OCI-LY1 (cell line): Measurements from ENCODE around the gene PMAIP1.
A peak's percentile ranks its signal among the peaks of the same experiment; 100 is the strongest.

Experiments
- H2AFZ ChIP-seq: fragments of 200-600 bp; sonication (generic), shearing (Covaris generic); 2 replicates; pipeline ENCODE4 v1.6.0; 2014; ENCODE audit warnings: antibody characterized with exemption, mild to moderate bottlenecking, low read length
- H3F3A ChIP-seq: fragments of 200-600 bp; sonication (generic), shearing (Covaris generic); 2 replicates; pipeline ENCODE4 v1.6.0; 2014; ENCODE audit warnings: mild to moderate bottlenecking, antibody characterized with exemption, low read length, moderate library complexity; ENCODE audit not compliant: insufficient read depth
- H3K27ac ChIP-seq: fragments of 200-600 bp; sonication (generic); 2 replicates; pipeline ENCODE4 v1.5.1; 2014; ENCODE audit warnings: low read length, mixed run types, mild to moderate bottlenecking, low read depth; ENCODE audit not compliant: poor library complexity, severe bottlenecking
- H3K27me3 ChIP-seq: fragments of 200-600 bp; sonication (generic); 2 replicates; pipeline ENCODE4 v1.6.0; 2014; ENCODE audit warnings: antibody characterized with exemption, mild to moderate bottlenecking, low read length, moderate library complexity; ENCODE audit not compliant: insufficient read depth
- H3K36me3 ChIP-seq: fragments of 200-600 bp; sonication (generic); 2 replicates; pipeline ENCODE4 v1.6.1; 2014; ENCODE audit warnings: mild to moderate bottlenecking, antibody characterized with exemption, low read length, moderate library complexity, mixed read lengths; ENCODE audit not compliant: insufficient read depth
- H3K4me1 ChIP-seq: fragments of 200-600 bp; sonication (generic); 2 replicates; pipeline ENCODE4 v1.5.1; 2014; ENCODE audit warnings: mild to moderate bottlenecking, low read length, moderate library complexity; ENCODE audit not compliant: insufficient read depth, severe bottlenecking
- H3K4me2 ChIP-seq: fragments of 200-600 bp; sonication (generic), shearing (Covaris generic); 2 replicates; pipeline ENCODE4 v1.6.1; 2014; ENCODE audit warnings: low read length
- H3K4me3 ChIP-seq: fragments of 200-600 bp; sonication (generic); 2 replicates; pipeline ENCODE4 v1.5.1; 2014; ENCODE audit warnings: low read length, low read depth, mild to moderate bottlenecking, mixed read lengths; ENCODE audit not compliant: poor library complexity, severe bottlenecking
- H3K79me2 ChIP-seq: fragments of 200-600 bp; shearing (Covaris generic); 2 replicates; pipeline ENCODE4 v1.6.1; 2016; ENCODE audit warnings: mixed run types, low read length, mixed read lengths; ENCODE audit not compliant: insufficient read depth
- H3K9ac ChIP-seq: fragments of 200-600 bp; sonication (generic), shearing (Covaris generic); 2 replicates; pipeline ENCODE4 v1.6.1; 2014; ENCODE audit warnings: mild to moderate bottlenecking, low read length, mixed read lengths
- H3K9me2 ChIP-seq: fragments of 200-600 bp; sonication (generic), shearing (Covaris generic); 2 replicates; pipeline ENCODE4 v1.6.1; 2014; ENCODE audit warnings: low read depth, mild to moderate bottlenecking, low read length, mixed read lengths
- H3K9me3 ChIP-seq: fragments of 200-600 bp; shearing (Covaris generic); 2 replicates; pipeline ENCODE4 v1.6.1; 2014; ENCODE audit warnings: low read length, mixed read lengths
- H4K20me1 ChIP-seq: fragments of 200-600 bp; sonication (generic), shearing (Covaris generic); 2 replicates; pipeline ENCODE4 v1.6.0; 2016; ENCODE audit warnings: mild to moderate bottlenecking, low read length; ENCODE audit not compliant: insufficient read depth
- CTCF ChIP-seq: fragments of 200-600 bp; sonication (generic), shearing (Covaris generic); IDR thresholded peaks from 2 replicates; pipeline ENCODE4 v1.5.1; 2017; ENCODE audit warnings: mild to moderate bottlenecking, antibody characterized with exemption, low read length, moderate library complexity, mixed read lengths
- EZH2 ChIP-seq: fragments of 200-600 bp; sonication (generic), shearing (Covaris generic); IDR thresholded peaks from 2 replicates; pipeline ENCODE4 v1.8.0; 2017; ENCODE audit warnings: borderline replicate concordance, mixed run types, mild to moderate bottlenecking, antibody characterized with exemption, low read length, moderate library complexity, mixed read lengths

The PMAIP1 gene

GRCh38 chr18:59911600-59911999, 11.8 kb downstream of the PMAIP1 start:
- H3K27me3 ChIP-seq = no peaks in the 10 kb centered on the region
- H3K79me2 ChIP-seq = no peaks in the 10 kb centered on the region
- no peaks in the 10 kb centered on the region for H4K20me1 ChIP-seq
- H3K27ac ChIP-seq = peak overlapping the region; percentile 38
- no peaks in the 10 kb centered on the region for H3K36me3 ChIP-seq
- H3K4me1 ChIP-seq = peaks cover 50% of the 10 kb centered on the region
- no peaks in the 10 kb centered on the region for H3K9me3 ChIP-seq
- no peak overlapping the region for H2AFZ ChIP-seq
- TF ChIP-seq CTCF (no peak), EZH2 (no peak)
- H3K4me3 ChIP-seq = no peak overlapping the region
- no peak overlapping the region for H3K4me2 ChIP-seq
- peaks cover 3% of the 10 kb centered on the region; the same call in 1 of the 2 replicates for H3F3A ChIP-seq
- no peak overlapping the region for H3K9ac ChIP-seq
- no peaks in the 10 kb centered on the region for H3K9me2 ChIP-seq

GRCh38 chr18:59912007-59912550, 12.3 kb downstream of the PMAIP1 start:
- no peak overlapping the region for H3K4me3 ChIP-seq
- H3K9ac ChIP-seq = no peak overlapping the region
- H3K9me2 ChIP-seq = no peaks in the 10 kb centered on the region
- no peaks in the 10 kb centered on the region for H3K27me3 ChIP-seq
- no peaks in the 10 kb centered on the region for H3K9me3 ChIP-seq
- H3K4me2 ChIP-seq = no peak overlapping the region
- H3K4me1 ChIP-seq = peaks cover 48% of the 10 kb centered on the region
- H2AFZ ChIP-seq = no peak overlapping the region
- H3K27ac ChIP-seq = peak overlapping the region; percentile 38
- TF ChIP-seq CTCF (no peak), EZH2 (no peak)
- no peaks in the 10 kb centered on the region for H4K20me1 ChIP-seq
- peaks cover 3% of the 10 kb centered on the region; the same call in 1 of the 2 replicates for H3F3A ChIP-seq
- H3K36me3 ChIP-seq = no peaks in the 10 kb centered on the region
- H3K79me2 ChIP-seq = no peaks in the 10 kb centered on the region

- Histone ChIP-seq H3K9me3 (no peaks in the 10 kb centered on the region), H3K27me3 (no peaks in the 10 kb centered on the region), H3F3A (peaks cover 3% of the 10 kb centered on the region; the same call in 1 of the 2 replicates), H4K20me1 (no peaks in the 10 kb centered on the region), H3K9ac (no peak overlapping the region), H3K27ac (peak overlapping the region; percentile 30), H3K4me1 (peaks cover 47% of the 10 kb centered on the region), H3K4me2 (no peak overlapping the region), H3K9me2 (no peaks in the 10 kb centered on the region), H3K79me2 (no peaks in the 10 kb centered on the region), H2AFZ (no peak overlapping the region), H3K4me3 (no peak overlapping the region), H3K36me3 (no peaks in the 10 kb centered on the region)
- TF ChIP-seq CTCF = no peak
- no peak for TF ChIP-seq EZH2
These were observed 15.8 kb downstream of the PMAIP1 start for GRCh38 chr18:59915606-59916005.
